ENCODE measurements around the gene MINDY2.
"Not testable (repeated sequence)": the region's sequence is repeated elsewhere in the genome, so short reads cannot be mapped to it uniquely, and the experiment has no call there.

The MINDY2 gene

DNA sequence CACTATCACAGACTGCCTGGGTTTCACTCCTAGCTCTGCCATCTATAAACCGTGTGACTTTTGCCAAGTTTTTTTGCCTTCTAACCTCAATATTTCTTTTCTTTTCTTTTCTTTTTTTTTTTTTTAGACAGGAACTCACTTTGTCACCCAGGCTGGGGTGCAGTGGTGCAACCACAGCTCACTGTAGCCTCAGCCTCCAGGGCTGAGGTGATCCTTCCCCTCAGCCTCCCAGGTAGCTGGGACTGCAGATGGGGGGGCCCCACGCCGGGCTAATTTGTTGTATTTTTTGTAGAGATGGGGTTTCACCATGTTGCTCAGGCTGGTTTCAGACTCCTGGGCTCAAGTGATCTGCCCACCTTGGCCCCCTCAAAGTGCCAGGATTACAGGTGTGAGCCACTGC, 18.4 kb upstream of the MINDY2 start:
- DNase-seq (ENCODE audit: low read depth, low spot score), result no peak

DNA sequence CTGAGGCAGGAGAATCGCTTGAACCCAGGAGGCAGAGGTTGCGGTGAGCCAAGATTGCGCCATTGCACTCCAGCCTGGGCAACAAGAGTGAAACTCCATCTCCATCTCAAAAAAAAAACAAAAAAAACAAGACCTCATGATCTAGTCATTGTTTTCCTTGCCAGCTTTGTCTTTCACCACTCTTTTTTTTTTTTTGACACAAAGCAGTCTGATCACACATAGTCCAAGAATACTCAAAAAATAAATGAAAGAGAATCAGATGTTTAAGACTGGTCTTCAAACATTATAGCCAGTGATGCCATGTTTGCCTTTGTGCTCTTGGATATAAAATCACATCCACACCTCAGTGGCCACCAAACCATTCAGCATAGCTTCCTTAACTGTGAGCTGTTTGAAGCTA, 15.8 kb upstream of the MINDY2 start:
- no peak for DNase-seq (ENCODE audit: low read depth, low spot score)

- DNase-seq (ENCODE audit: low read depth, low spot score), result no peak
Measured at GRCh38 chr15:58755956-58756355, 15.1 kb upstream of the MINDY2 start.

DNA sequence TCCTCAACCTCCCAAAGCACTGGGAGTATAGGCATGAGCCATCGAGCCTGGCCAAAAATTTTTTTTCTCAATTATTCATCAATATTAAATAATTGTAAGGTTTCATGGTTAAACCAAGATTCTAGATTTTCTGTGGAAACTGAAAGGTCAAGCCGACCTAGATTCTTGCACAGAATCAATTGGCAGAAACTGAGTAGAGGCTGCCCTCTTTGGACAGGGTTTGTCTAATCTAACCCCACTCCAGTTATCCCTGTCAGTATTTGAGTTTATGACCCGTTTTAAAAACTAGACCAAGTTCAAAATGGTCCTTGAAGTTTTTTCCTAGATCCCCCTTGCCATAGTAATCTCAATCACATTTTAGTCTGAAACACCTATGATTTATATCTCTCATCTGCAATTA, 13.0 kb upstream of the MINDY2 start:
- no peak for DNase-seq (ENCODE audit: low read depth, low spot score)

DNA sequence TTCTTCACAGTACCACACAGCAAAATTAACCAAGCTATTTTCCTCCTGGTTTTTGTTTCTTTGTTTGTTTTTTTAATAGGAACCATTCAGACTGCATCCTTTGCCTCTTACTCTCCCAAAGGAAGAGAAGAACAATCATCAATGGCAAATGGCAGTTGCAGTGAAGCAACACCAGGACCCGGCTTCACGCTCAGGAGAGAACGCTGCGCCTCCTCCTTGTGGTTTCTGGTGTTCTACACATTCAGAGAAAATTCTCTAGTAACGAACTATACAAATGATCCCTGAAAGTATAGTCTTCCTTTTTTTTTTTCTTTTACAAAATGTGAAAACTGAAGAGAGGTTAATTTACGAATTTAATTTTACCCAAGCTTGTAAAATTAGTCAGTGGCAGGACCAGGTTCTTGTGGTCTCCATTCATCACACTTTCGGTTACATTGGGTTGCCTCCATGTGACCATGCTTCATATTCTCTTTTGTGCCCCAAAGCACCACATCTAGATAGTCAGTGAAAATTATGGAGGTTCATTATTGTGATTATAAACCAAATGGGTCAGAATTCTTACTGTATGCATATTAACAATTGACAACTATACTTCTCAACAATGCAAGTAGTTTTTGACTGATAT, 10.6 kb upstream of the MINDY2 start:
- DNase-seq (ENCODE audit: low read depth, low spot score), result no peak

GRCh38 chr15:58761010-58761388, 10.1 kb upstream of the MINDY2 start:
- no peak for DNase-seq (ENCODE audit: low read depth, low spot score)

DNA sequence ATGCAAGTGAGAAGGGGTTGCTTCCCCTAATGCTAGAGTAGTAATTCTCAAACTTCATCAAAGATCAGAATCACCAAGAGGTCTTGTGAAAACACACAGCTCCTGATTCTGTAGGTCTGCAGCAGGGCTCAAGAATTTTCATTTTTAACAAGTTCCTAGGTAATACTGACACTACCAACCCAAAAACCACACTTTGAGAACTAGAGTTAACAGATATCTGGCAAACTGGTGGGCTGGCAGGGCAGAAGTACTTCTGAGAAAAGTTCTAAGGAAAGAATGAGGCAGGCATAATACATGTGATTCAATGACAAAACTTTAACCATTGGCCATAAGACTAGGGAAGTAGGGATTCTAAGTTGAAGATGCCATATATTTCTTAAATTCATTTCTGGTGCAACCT, 8.8 kb upstream of the MINDY2 start:
- no peak for DNase-seq (ENCODE audit: low read depth, low spot score)

- DNase-seq (ENCODE audit: low read depth, low spot score), result no peak
Measured at GRCh38 chr15:58762731-58763130, 8.4 kb upstream of the MINDY2 start.

DNA sequence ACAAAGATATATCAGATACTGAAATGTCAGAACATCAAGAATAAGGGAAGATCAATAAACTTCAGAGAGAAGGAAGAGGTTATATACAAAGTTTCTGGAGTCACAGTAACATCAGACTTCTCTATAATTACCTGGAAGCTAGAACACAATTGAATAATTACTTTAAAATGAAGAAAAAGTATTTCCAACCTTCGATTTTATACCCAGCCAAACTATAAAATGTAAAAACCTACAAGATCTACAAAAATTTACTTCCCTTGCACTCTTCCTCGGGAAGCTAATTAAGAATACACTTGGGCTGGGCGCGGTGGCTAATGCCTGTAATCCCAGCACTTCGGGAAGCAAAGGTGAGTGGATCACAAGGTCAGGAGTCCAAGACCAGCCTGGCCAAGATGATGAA, 6.6 kb upstream of the MINDY2 start:
- no peak for DNase-seq (ENCODE audit: low read depth, low spot score)

- DNase-seq (ENCODE audit: low read depth, low spot score), result no peak
Measured at GRCh38 chr15:58766290-58766689, 4.8 kb upstream of the MINDY2 start.

DNA sequence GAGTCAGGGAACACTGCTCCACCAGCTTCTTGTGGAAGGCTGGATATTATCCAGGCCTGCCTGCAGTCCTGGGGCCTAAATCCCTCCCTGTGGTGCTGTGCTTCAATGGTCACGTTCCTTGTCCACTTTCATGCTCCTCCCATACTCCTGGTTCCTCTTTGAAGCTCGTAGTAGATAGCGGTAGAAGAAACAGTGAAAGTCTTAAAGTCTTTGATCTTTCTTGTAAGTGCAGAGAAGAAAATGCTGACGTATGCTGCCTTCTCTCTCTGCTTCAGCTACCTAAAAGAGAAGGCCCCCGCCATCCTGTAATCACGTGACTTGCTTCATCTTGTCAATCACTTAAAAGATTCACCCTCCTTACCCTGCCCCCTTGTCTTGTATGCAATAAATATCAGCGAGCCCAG, 2.5 kb upstream of the MINDY2 start:
- DNase-seq (ENCODE audit: low read depth, low spot score), result not testable (repeated sequence)

- no peak for DNase-seq (ENCODE audit: low read depth, low spot score)
Measured at GRCh38 chr15:58770519-58770856, 614 bp upstream of the MINDY2 start.

DNA sequence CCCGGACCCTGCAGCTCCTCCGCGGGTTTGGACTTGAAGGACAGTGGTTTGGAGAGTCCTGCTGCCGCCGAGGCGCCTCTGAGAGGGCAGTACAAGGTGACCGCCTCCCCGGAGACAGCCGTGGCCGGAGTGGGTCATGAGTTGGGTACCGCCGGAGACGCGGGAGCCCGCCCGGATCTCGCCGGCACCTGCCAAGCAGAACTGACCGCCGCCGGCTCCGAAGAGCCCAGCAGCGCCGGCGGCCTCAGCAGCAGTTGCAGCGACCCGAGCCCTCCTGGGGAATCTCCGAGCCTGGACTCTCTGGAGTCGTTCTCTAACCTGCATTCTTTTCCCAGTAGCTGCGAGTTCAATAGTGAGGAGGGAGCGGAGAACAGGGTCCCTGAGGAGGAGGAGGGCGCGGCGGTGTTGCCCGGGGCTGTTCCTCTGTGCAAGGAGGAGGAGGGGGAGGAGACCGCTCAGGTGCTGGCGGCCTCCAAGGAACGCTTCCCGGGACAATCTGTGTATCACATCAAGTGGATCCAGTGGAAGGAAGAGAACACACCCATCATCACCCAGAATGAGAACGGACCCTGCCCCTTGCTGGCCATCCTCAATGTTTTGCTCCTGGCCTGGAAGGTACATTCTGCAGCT, 634 bp downstream of the MINDY2 start:
- DNase-seq (ENCODE audit: low read depth, low spot score), result no peak

DNA sequence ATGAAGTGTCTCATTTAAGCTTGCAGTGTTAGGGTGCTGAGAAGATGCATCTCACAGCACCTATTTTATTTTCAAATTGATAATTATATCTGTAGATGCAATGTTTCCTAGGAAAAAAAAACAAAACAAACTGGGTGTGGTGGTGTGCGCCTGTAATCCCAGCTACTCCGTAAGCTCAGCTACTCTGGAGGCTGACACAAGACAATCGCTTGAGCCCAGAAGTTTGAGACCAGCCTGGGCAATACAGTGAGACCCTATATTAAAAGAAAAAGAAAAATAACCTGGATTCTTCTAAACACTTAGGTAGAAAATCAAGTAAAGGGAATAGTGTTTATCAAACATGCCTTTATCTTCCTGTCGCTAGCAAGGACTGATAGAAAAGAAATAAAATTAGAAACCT, 1.9 kb downstream of the MINDY2 start:
- DNase-seq (ENCODE audit: low read depth, low spot score), result no peak

DNA sequence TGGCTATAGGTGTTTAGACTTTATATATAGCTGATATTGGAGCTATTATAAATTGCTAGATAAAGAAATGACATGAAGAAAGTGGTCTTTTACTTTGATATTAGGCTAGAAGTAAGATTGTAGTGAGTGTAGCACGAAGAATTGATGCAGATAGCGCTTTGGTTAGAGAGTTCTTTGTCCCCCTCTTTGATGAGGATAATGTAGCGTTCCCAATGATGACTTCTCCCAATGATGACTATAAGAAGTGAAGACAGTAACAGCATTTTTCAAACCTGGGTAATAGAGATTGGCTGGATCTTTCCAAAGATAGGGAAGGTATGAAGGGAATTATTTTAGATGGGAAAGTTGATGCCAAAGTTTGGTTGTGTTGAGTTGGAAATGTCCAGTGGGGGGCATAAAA, 4.3 kb downstream of the MINDY2 start:
- no peak for DNase-seq (ENCODE audit: low read depth, low spot score)

- no peak for DNase-seq (ENCODE audit: low read depth, low spot score)
Measured at GRCh38 chr15:58777107-58777506, 6.0 kb downstream of the MINDY2 start.

GRCh38 chr15:58779554-58779953, 8.5 kb downstream of the MINDY2 start:
- no peak for DNase-seq (ENCODE audit: low read depth, low spot score)

DNA sequence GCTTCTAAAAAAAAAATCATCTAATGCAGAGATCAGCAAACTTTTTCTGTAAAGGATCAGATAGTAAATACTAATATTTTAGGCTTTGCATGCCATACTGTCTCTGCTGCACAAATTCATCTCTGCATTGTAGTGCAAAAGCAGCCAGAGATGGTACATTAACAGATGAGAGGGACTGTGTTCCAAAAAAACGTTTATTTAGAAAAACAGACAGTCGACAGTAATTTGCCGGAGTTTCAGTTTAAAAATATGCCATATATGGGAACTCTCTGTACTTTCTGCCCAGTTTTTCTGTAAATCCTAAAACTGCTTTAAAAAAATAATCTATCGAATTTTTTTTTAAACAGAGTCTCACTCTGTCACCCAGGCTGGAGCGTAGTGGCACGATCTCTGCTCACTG, 14.3 kb downstream of the MINDY2 start:
- DNase-seq (ENCODE audit: low read depth, low spot score), result no peak

DNA sequence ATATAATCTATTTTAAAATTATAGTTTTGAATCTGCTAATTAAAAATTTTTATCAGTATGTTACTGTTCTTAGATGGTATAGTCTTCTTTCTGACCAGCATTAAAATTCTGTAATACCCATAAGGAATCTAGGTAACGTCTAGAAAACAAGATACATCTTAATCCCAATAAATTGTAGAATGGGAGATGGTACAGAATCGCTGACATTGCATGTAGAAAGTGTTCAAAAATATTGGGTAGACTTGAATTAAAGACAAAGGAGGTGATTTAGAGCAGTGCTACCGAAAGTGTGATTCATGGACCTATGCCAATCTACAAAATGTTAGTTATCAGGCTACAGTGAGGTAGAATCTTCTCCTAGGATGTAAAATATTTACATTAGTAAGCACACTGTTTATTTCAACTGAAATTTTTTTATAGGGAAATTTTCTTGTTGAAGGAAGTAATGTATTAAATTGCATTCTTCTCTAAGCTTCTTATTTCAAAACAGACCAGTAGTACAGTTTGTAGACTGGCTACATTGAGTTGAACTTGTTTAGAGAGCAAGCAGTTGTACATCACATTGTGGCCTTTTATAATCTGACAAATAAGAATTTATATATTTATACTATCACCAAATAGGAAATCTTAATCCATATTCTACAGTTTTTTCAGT, 17.1 kb downstream of the MINDY2 start:
- DNase-seq (ENCODE audit: low read depth, low spot score), result no peak

GRCh38 chr15:58793862-58794261, 22.8 kb downstream of the MINDY2 start:
- DNase-seq (ENCODE audit: low read depth, low spot score), result no peak

DNA sequence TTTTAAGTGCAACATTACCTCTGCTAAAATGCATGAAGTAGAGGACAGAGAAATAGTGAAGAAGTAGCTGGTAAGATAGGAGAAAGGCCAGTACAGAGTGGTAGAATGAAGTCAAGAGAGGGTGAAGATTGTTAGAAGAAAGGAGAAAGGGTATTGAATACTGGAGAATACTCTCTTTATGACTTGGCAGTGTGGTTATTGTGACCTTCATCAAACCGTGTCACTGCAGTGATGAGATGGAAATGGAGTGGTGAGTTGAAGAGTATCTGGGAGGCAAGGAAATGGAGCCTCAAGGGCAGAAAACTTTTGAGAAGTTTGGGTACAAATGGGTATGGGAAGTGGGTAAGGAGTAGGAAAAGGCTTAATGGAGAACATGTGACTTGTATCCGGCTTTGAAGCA, 24.7 kb downstream of the MINDY2 start:
- no peak for DNase-seq (ENCODE audit: low read depth, low spot score)

DNA sequence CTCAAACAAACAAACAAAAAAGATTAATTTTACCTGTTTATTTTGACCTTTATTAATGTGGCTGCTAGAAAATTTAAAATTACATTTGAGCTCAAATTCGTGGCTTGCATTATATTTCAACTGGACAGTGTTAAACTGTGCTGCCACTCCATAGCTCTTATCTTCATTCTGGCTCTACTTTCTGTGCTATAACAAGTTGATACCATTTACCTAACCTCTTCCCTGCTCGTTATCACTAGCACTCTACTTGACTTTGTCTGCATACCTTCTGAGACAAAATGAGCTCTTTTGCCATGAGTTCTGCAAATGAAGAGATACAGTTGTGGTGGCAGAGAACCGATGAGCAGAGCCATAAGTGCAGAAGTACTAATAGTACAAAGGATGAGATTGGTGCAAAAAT, 26.4 kb downstream of the MINDY2 start:
- no peak for DNase-seq (ENCODE audit: low read depth, low spot score)

DNA sequence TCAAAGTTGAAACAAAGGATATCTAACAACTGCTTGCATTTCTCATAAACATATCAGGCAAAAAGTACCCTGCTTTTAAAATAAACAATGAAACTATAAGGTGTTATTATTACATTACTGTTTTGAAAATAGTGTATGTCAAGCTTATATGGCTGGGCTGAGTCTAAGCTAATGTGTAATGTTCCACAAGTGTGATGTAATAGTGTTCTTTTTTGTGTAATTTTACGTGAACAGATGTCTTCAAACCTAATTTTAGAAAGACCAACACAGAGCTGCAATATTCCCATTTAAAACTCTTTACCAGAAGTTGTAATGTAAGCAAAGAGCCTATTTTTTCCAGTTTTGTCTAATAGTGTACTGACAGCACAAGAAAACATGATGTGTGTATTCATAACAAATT, 34.0 kb downstream of the MINDY2 start:
- DNase-seq (ENCODE audit: low read depth, low spot score), result no peak

GRCh38 chr15:58823267-58823666, 52.2 kb downstream of the MINDY2 start:
- DNase-seq (ENCODE audit: low read depth, low spot score), result not testable (repeated sequence)
